Measurements from ENCODE around the gene GFER. TPM values are rescaled to one million over a fixed set of nuclear protein-coding genes. Genes with fewer than 3 reads are reported as not detected.

Gene GFER
- total RNA-seq, result 14.1 TPM

DNA sequence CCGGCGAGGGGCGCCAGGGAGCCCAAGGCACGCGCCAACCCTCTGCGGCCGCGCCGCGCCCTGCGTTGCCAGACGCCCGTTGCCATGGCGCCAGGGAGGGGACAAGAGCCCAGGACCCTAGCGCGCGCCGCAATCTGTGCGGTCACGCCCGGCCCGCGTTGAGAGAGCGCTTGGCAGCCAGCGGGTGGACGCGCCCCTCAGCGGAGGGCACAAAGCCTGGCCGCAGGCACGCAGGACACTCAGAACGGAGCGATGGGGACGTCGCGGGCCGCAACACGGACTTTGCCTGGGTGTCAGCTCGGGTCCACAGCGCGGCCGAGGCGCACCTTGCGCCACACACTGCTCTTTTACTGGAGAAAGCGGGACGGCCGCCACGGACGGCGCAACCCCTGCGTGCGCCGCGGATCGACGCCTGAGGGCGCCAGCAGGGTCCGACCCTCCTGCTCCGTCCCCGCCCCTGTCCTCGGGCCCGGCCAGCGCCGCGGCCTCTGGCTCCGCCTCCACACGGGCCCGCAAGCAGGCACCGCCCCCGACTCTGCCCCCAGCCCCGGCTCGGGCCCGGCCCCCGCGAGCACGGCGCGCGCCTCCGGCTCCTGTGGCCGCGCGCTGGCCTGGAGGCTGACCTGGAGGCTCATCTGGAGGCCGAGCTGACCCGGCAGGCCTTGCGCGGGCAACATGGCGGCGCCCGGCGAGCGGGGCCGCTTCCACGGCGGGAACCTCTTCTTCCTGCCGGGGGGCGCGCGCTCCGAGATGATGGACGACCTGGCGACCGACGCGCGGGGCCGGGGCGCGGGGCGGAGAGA is at the start of gene GFER:
GFER (plus strand) TSS at position 650 of the 803 bp plus-strand sequence; CDS start at position 676, 26 bp downstream.

DNA sequence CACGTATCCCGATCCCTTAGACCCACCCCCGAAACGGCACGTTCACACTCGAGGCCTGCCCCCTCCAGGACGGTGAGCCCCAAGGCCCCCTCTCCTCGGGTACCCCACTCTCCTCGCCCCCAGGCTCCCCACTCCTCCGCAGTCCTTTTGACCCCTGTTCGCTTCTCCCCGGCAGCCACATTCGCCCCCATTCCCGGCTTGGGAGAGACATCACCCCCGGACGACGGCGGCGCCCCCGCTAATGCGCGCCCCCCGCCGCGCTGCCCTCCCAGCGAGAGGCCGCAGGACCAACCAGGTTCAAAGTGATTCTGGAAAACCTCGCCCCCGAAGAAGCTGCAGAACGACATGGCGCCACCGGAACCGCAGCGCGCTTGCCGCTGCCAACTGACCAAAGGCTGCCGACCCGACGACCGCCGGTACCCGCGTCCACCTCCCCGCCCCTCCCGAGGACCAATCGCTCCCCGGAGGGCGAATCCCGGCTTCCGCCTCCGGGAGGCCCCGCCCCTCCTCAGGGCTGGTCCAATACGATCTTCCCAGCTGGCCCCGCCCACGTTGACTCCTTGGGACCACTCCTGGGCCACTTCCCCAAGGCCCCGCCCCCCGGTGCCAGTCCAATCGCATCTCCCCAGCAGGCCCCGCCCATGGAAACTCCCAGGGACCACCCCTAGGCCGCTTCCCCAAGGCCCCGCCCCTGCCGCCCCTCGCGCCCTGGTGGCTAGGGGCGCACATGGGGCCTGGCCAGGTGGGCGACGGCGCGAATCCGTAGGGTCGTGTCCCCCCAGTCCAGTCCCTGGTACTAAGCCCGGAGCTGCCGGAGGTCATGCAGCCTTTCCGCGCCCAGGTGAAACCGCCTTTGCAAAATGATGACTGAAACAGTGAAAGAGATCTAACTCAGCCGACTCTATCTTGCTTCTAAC is 40.9 kb upstream of the GFER start, which contains the start of gene MSRB1:
MSRB1 (minus strand) TSS at position 390 of the 917 bp plus-strand sequence; CDS start at position 347, 43 bp downstream.

DNA sequence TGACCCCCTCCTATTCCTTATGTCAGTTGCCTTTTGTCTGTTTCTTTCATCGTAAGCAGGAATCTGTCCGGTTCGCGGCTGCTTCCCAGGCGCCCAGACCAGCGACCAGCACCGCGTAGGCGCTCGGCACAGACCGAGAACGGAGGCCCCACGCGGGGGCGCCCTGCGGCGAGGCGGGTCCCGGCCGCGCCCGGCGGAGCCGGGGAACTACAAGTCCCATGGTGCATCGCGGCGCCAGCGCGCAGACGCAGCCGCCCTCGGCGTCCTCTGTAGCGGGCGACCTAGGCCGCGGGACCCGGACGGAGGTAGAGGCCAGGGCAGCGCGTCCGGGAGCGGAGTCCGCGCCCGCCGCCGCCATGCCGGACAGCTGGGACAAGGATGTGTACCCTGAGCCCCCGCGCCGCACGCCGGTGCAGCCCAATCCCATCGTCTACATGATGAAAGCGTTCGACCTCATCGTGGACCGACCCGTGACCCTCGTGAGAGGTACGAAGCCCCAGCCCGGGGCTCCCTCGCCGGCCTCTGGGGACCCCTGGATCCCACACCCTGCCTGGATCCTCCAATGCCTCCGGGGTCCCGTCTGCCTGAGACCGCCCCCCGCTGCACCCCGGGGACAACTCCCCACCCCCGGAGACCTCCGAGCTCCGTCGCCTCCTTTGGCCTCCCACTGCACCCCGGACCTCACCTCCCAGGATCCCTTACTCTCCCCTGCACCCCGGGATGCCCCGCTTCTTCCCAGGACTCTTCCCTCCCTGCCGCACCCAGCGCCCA is 24.5 kb upstream of the GFER start, which contains the start of gene NDUFB10:
NDUFB10 (plus strand) TSS at position 270 of the 771 bp plus-strand sequence; CDS start at position 357, 87 bp downstream.

DNA sequence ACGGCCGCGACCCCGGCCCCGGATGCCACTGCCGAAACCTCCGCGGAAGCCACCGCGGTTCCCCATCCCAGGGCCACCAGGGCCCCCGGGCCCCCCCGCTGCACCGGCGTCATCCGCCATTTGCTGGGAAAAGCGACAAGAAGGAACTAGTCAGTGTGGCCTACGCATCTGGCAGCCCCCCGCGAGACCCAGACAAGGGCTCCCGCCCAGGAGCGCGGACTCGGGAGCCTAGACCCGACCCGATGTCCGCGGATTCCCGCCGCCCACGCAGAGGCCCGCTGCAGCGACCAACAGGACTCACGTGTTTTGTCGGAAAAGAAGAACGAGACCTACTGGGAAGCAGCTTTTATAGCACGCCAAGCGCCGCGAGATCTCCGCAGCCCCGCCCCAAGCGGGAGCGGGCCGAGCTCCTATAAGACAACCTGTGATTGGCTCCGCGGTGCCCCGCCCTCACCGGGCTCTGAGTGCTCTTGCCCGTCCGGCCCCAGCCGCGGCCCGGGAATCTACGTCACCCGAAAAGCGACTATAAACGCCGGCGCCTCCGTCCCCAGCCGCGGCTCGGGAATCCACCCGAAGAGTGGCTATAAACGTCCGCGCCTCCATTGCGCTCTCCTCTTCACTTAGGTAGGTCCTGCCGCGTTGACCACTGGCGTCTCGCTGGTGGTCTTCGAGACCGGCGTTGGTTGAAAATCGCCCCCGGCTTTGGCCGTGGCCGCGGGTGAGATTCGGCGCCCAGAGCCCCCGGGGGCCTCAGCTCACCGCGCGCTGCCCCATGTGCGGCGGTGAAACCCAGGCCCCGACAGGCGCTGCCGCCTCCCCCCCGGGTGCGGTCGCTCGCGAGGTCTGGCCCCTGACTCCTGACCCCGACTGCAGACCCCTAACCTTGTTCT is 19.2 kb upstream of the GFER start, which contains the start of gene RPS2:
RPS2 (minus strand) TSS at position 321 of the 890 bp plus-strand sequence; CDS start at position 120, 201 bp downstream.

DNA sequence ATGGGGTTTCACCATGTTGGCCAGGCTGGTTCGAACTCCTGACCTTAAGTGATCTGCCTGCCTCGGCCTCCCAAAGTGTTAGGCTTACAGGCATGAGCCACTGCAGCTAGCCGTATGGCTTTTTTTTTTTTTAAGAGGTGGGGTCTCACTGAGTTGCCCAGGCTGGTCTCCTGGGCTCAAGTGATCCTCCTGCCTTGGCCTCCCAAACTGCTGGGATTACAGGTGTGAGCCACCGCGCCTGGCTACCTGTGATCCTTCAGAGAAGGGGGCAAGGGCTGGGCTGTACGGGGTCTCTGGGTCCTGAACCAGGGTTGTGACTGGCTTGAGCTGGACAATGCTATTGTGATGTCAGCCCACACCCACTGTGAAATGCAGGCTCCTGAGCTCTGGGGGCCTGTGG is 17.5 kb upstream of the GFER start, which contains the start of gene RNF151:
RNF151 (plus strand) TSS at position 397 of the 400 bp plus-strand sequence. CDS start 26 bp downstream, outside the sequence.

DNA sequence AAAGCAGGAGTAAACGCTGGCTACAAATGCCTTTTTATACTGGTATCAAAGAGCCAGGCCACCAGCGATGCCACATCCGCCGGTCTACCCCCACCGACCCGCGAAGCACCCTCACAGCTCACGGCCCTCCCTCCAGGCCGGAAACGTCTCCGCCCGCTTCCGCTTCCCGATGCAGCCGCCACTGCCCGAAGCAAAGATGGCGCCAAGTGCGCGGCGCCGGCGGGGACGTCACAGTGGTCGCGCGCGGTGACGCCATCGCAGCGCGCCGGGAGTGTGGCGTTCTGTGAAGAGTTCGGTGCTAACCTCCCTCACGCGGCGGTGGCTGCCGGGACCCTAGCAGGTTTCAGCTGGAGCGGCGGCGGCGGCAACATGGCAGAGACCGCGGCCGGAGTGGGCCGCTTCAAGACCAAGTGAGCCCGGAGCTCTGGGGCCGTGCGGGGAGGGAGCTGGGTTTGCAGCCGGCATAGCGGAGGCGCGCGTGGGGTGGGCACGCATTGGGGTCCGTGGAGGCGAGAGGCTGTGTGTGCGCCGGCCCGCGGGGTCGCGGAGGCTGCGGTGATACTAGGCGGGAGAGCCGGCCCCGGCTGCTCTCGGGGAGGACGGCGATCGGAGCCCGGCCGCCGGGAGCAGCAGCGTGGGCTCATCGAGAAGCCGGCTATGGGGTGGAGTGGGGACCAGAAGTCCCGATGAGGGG is 12.1 kb upstream of the GFER start, which contains the start of gene TBL3:
TBL3 (plus strand) TSS at position 258 of the 694 bp plus-strand sequence; CDS start at position 370, 112 bp downstream.

DNA sequence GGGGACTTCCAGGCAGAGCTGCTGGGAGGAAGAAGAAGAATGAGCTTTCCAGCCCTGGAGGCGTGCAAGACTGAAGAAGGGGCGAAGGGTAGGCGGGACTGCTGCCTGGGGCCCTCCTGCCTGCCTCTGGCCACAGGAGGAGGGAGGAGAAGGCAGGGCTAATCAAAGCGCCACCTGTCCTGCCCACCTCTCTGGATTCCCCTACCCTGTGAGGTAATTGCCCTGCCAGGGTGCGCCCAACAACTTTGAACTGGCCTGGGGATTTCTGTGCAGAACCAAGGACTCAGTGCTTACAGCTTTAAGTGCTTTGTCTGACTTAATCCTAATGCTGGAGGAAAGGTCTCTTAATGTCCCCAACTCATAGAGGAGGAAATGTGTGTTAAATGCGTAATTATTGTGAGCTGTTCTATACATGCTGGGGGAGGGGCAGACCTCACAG is 2.6 kb upstream of the GFER start, which contains the start of gene NOXO1:
NOXO1 (minus strand) TSS at position 72 of the 439 bp plus-strand sequence. CDS start 290 bp downstream, outside the sequence.

DNA sequence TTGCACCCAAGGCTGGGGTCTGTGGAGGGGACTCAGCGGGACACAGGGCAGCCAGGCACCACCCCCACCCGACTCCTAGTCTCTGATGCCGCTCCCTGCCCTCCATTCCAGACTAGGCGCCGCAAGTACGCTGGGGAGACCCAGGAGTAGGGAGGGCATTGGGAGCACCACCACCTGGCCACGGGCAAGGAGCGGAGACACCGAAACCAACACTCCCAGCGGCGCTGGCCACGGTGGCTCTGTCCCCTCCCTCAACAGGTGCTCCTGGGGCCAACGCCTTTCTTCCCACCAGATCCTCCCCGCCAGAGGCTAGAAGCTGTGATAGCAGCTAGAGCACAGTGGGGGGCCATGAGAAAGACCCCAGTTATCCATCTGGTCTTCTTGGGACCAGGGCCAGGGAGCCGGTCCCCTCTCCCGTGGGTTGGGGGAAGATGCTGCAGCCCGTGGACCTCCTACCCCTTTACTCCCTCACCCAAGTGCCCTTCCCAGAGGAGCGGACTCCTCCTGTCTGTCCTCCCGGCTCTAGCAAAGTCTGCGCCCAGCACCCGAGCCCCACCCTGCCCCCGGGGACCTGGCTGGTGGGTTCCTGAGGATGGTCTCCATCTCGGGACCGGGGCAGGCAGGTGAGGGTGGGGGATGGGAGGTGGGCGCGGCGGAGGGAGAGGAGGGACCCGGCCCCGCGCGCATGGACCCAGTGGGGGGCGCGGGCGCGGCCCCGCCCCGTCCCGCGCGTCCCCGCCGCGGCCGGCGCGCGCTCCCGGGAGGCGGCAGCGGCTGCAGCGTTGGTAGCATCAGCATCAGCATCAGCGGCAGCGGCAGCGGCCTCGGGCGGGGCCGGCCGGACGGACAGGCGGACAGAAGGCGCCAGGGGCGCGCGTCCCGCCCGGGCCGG is 5.5 kb downstream of the GFER start, which contains the start of gene SYNGR3:
SYNGR3 (plus strand) TSS at position 762 of the 892 bp plus-strand sequence. CDS start 133 bp downstream, outside the sequence.

DNA sequence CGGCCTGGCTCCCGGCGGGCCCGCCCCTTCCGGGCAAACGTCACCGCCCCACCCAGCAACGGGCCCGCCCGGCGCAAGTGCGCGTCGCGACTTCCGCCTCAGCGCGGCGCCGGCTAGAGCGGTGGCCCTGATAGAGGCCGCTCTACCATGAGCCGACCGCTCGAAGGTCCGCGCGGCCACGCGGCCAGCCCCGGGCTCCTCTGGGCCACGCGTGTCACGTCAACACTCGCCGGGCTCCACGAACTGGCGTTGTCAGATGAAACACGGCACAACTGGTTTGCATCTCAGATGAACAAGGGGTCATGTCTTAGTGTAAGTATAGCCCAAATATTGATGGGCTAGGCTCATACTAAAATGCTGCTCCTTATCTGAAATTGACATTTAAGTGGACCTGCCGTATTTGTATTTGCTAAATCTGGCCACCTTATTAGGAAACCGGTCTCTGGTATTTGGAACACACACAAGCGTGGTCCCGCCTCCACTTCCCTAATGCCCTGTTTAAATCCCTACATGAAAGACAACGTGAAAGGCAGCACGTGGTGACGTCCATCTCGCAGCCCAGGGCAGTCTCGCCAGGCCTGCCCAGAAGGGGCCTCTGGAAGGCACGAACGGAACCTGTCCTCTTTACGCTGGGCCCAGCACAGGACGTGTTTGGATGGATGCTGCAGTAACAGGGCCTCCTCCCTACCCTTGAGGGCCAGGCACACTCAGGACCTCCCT is 26.0 kb downstream of the GFER start, which contains the start of gene ZNF598:
ZNF598 (minus strand) TSS at position 31 of the 720 bp plus-strand sequence.

DNA sequence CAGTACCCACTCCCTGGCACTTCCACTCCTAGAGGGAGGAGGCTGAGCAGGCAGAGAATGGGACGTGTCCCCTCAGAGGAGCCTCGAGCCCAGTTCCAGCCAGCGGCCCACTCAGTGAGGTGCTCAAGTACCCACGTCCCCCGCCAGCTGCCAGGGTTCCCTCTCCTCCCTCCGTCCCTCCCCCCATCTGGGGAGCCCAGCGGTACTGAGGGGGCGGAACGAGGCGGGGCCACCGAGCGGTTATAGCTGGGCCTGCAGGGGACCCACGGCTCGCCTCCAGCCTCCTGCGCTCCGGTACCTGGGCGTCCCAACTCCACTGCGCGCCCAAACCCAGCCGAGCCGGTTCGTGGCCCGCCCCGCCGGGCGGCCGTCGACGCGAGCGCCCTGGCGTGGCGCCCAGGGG is 35.5 kb downstream of the GFER start, which contains the start of gene NPW:
NPW (plus strand) TSS at position 268 of the 403 bp plus-strand sequence.

DNA sequence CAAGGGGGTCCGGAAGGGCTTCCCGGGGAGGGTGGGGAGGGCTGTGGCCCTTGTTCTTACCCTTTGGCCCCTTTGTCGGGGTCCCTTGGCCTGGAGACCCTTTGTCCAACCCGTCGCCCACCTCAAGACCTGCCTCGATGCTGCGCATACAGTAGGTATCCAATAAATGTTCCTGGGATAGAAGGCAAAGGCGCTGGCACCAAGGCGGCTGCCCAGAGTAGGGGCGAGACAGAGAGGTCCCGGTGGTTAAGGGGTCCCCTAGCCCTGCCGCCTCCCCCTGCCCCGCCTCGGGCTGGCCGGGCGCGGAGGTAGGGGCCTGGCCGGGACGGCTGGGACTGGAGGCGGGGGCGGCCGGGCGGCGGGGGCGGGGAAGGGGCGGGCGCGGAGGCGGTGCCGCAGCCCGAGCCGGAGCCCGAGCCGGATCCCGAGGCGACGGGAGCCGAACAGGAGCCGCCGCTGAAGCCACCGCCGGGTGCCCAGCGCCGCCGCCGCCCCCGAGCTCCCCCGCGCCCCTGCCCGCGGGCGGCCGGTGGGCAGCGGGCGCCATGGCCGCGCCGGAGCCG is 42.5 kb downstream of the GFER start, which contains the start of gene NHERF2:
NHERF2 (plus strand) TSS at position 442 of the 563 bp plus-strand sequence; CDS start at position 546, 104 bp downstream.

Small RNAs within 50 kb of the gene (small RNA-seq; reads per million reads assigned to genes)
- gene AC005363.2 (not detected), gene RN7SL219P (not detected), gene SNORA10 (not detected), gene SNORA64 (not detected)

Other genes starting within 250 kb of the GFER start
- 23.8 TPM for gene NME3, start 212.7 kb upstream of the GFER start, total RNA-seq
- 12.0 TPM for gene EME2, start 211.4 kb upstream of the GFER start, total RNA-seq
- gene MRPS34, start 211.1 kb upstream of the GFER start, total RNA-seq, result 34.4 TPM
- 44.5 TPM for gene SPSB3, start 201.6 kb upstream of the GFER start, total RNA-seq
- gene NUBP2, start 201.2 kb upstream of the GFER start, total RNA-seq, result 36.2 TPM
- gene IGFALS, start 190.5 kb upstream of the GFER start, total RNA-seq, result not detected
- 67.4 TPM for gene HAGH, start 157.4 kb upstream of the GFER start, total RNA-seq
- gene FAHD1, start 157.0 kb upstream of the GFER start, total RNA-seq, result 44.3 TPM
- gene MEIOB, start 112.0 kb upstream of the GFER start, total RNA-seq, result 1.8 TPM
- not detected for gene HS3ST6, start 65.8 kb upstream of the GFER start, total RNA-seq
- 6.7 TPM for gene MSRB1, start 41.0 kb upstream of the GFER start, total RNA-seq
- gene RPL3L, start 29.5 kb upstream of the GFER start, total RNA-seq, result not detected
- 93.0 TPM for gene NDUFB10, start 24.7 kb upstream of the GFER start, total RNA-seq
- 1,359 TPM for gene RPS2, start 19.4 kb upstream of the GFER start, total RNA-seq
- gene RNF151, start 17.3 kb upstream of the GFER start, total RNA-seq, result not detected
- gene TBL3, start 12.1 kb upstream of the GFER start, total RNA-seq, result 13.1 TPM
- gene NOXO1, start 2.7 kb upstream of the GFER start, total RNA-seq, result 1.2 TPM
- gene SYNGR3, start 5.8 kb downstream of the GFER start, total RNA-seq, result 112 TPM
- 7.8 TPM for gene ZNF598, start 25.6 kb downstream of the GFER start, total RNA-seq
- gene NPW, start 35.6 kb downstream of the GFER start, total RNA-seq, result not detected
- gene NHERF2, start 42.7 kb downstream of the GFER start, total RNA-seq, result 23.5 TPM
- gene NTHL1, start 63.6 kb downstream of the GFER start, total RNA-seq, result 26.8 TPM
- gene TSC2, start 63.8 kb downstream of the GFER start, total RNA-seq, result 70.4 TPM
- gene PKD1, start 151.7 kb downstream of the GFER start, total RNA-seq, result 78.2 TPM
- 8.1 TPM for gene RAB26, start 164.4 kb downstream of the GFER start, total RNA-seq
- gene TRAF7, start 171.6 kb downstream of the GFER start, total RNA-seq, result 23.5 TPM
- gene CASKIN1, start 212.4 kb downstream of the GFER start, total RNA-seq, result 41.3 TPM
- gene MLST8, start 221.3 kb downstream of the GFER start, total RNA-seq, result 11.3 TPM
- gene BRICD5, start 226.7 kb downstream of the GFER start, total RNA-seq, result 6.2 TPM
- gene PGP, start 230.6 kb downstream of the GFER start, total RNA-seq, result 17.5 TPM
- 21.7 TPM for gene E4F1, start 239.4 kb downstream of the GFER start, total RNA-seq